Brain microvascular endothelial cell (primary cell): ENCODE data around the gene FSD1.

ENCODE experiments used
- DNase-seq: peaks from one replicate; pipeline ENCODE4 v3.0.0-alpha.2; 2020
- H3K27ac ChIP-seq: fragments of 250-450 bp; sonication (Bioruptor Pico); 2 replicates; pipeline ENCODE4 v1.5.1; 2020; ENCODE audit warnings: mild to moderate bottlenecking, moderate library complexity
- H3K27me3 ChIP-seq: fragments of 250-450 bp; sonication (Bioruptor Pico); replicated peaks from 2 replicates; pipeline ENCODE4 v1.5.1; 2020; ENCODE audit warnings: mild to moderate bottlenecking
- H3K36me3 ChIP-seq: fragments of 250-450 bp; sonication (Bioruptor Pico); replicated peaks from 2 replicates; pipeline ENCODE4 v1.5.1; 2020; ENCODE audit warnings: mild to moderate bottlenecking
- H3K4me3 ChIP-seq: 2 replicates; pipeline ENCODE4 v1.5.1; 2011; ENCODE audit warnings: low read depth, mild to moderate bottlenecking, control low read depth, low read length, moderate library complexity
- CTCF ChIP-seq: IDR thresholded peaks from 2 replicates; pipeline ENCODE4 v1.5.1; 2011; ENCODE audit warnings: low read depth, mild to moderate bottlenecking, moderate library complexity, low read length, control low read depth, inconsistent platforms; ENCODE audit errors: missing control alignments
- in situ Hi-C: cut with HindIII; loops from 2 replicates; pipeline ENCODE4 v1.10.0; 2017; ENCODE audit warnings: low sequenced_read_pairs, low pct_ligation_motif_present

The FSD1 gene

DNA sequence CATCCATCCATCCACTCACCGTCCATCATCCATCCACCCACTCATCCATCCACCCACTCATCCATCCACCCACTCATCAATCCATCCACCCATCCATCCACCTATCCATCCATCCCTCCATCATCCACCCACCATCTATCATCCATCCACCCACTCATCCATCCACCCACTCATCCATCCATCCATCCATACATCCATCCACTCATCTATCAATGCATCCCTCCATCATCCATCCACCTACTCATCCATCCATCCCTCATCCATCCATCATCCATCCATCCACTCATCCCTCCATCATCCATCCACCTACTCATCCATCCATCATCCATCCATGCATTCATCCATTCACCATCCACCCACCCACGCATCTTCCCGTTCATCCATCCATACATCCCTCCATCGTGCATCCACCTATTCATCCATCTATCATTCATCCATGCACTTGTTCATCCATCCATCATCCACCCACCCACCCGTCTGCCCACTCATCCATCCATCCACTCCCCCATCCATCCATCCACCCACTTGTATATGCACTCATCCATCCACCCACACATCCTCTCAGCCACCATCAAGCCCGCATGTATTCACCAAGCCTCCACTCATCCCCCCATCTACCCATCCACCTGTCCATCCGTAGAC is 30.7 kb downstream of the FSD1 start:
- no peak for DNase-seq

DNA sequence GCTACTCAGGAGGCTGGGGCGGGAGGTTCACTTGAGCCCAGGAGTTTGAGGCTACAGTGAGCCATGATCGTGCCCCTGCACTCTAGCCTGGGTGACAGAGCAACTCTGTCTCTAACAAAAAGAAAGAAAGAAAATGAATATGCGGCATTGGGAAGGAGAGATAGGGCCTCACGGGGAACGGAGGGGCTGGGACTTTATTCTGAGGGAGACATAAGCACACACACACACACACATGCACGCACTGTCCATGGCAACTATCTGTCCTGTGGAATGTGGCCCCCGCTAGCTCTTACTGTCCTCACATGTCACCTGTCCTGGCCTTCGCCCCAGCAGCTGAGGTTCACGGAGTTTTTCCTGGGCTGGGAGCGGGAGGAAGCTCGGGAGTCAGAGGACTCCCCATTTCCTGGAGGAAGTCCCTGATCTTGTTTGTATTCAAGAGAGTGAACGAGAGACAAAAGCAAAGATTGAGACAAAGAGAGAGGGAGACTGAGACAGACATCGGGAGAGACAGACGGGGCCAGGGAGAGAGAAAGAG is 33.6 kb downstream of the FSD1 start:
- no peak overlapping the region for H3K27ac ChIP-seq
- DNase-seq = no peak
- H3K27me3 ChIP-seq = no peaks in the 10 kb centered on the region
- in situ Hi-C loops = no loop called here
- peak overlapping the region; percentile 40 for H3K4me3 ChIP-seq
- no peaks in the 10 kb centered on the region for H3K36me3 ChIP-seq
- no peak for TF ChIP-seq CTCF

More for the DNA sequence above, 30.7 kb downstream of the FSD1 start:
- H3K27ac ChIP-seq = no peak overlapping the region
- in situ Hi-C loops = no loop called here
- no peaks in the 10 kb centered on the region for H3K36me3 ChIP-seq
- H3K4me3 ChIP-seq = no peak overlapping the region
- no peaks in the 10 kb centered on the region for H3K27me3 ChIP-seq
- TF ChIP-seq CTCF = no peak

DNA sequence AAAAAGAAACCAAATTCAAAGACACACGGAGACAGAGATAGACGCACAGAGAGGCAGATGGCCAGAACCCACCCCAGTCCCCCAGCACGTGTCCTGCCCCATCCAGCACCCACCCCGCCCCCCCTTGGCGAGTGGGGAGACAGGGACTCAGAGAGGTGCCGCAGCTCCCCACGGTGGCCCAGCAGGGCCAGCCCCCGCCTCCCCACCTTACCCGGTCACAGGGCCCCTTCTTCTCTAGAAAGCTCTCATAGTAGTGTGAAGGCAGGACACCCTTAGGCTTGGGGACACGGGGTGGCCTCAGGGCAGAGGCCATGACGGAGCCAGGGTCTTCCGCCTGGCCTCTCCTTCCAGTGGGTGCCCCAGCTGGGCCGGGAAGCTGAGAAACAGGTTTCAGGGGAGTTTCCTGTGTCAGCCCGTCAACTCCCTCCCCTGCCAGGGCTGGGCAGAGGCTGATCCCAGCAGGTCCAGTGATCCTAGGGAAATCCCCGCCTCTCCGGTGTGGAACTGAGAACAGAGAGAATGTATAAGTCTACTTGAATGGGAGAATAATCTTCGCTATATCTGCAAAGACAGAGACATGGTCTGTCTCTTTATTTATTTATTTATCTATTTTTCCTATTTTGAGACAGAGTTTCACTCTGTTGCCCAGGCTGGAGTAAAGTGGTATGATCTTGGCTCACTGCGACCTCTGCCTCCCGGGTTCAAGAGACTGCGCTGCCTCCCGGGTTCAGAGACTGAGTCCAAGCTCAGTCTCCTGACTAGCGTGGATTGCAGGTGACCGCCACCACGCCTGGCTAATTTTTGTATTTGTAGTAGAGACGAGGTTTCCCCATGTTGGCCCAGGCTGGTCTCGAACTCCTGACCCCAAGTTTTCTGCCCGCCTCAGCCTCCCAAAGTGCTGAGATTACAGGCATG is 34.3 kb downstream of the FSD1 start, which contains the start of gene STAP2:
Gene STAP2, minus strand, starts transcription at position 387 of the 915 bp plus-strand sequence. Its CDS starts 74 bp downstream, at position 313.
- no peak for DNase-seq
- no peak within 1 kb of the TSS for H3K27ac ChIP-seq

DNA sequence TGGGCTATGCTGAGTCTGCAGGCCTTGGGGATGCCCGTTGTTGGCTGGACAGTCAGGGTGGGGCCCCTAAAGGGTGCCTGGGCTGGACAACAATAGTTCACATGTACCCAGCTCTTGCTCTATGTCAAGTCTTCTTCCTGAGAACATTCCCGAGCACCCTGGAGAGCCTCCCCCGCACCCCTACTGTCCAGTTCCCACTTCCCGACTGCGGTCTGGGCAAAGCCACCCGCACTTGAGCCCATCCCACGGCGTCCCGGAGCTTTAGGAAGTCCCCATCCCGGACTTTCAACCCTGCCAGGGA is 37.9 kb downstream of the FSD1 start:
- Histone ChIP-seq H3K4me3 (peak overlapping the region; percentile 67), H3K27ac (peak overlapping the region; percentile 17), H3K27me3 (no peaks in the 10 kb centered on the region), H3K36me3 (no peaks in the 10 kb centered on the region)
- DNase-seq = no peak
- no peak for TF ChIP-seq CTCF
- in situ Hi-C loops = no loop called here

More for the DNA sequence above, 34.3 kb downstream of the FSD1 start, which contains the start of gene STAP2:
- no peak for TF ChIP-seq CTCF
- Histone ChIP-seq H3K36me3 (no peaks in the 10 kb centered on the region), H3K4me3 (peak within 1 kb of the TSS; percentile 40), H3K27me3 (no peaks in the 10 kb centered on the region)
- in situ Hi-C loops = no loop called here

- in situ Hi-C loops = no loop called here
- DNase-seq = peak; percentile 100
- peak; percentile 54 for TF ChIP-seq CTCF
- H3K27me3 ChIP-seq = no peaks in the 10 kb centered on the region
- peak overlapping the region; percentile 46 for H3K27ac ChIP-seq
- no peaks in the 10 kb centered on the region for H3K36me3 ChIP-seq
- peak overlapping the region; percentile 67 for H3K4me3 ChIP-seq
Observed at GRCh38 chr19:4342615-4343369, 38.4 kb downstream of the FSD1 start.
